ENCODE data around the gene PYY.
A peak's percentile ranks its signal among the peaks of the same experiment; 100 is the strongest.

Gene PYY

GRCh38 chr17:43906951-43907424 lies 46.8 kb downstream of the PYY start:
- POLR2A ChIA-PET (ENCODE audit: low non-redundant PET): no interaction called here

GRCh38 chr17:43905985-43906852 lies 47.5 kb downstream of the PYY start:
- DNase-seq (ENCODE audit: low spot score): no peak
- ChIA-PET CTCF (interaction anchor here (1.1 kb wide), 1 partner anchor 89 kb away, joined by 3 read pairs; no protein-coding TSS in a partner anchor), POLR2A (ENCODE audit: low non-redundant PET) (no interaction called here)
- TF ChIP-seq, protein P1, sequence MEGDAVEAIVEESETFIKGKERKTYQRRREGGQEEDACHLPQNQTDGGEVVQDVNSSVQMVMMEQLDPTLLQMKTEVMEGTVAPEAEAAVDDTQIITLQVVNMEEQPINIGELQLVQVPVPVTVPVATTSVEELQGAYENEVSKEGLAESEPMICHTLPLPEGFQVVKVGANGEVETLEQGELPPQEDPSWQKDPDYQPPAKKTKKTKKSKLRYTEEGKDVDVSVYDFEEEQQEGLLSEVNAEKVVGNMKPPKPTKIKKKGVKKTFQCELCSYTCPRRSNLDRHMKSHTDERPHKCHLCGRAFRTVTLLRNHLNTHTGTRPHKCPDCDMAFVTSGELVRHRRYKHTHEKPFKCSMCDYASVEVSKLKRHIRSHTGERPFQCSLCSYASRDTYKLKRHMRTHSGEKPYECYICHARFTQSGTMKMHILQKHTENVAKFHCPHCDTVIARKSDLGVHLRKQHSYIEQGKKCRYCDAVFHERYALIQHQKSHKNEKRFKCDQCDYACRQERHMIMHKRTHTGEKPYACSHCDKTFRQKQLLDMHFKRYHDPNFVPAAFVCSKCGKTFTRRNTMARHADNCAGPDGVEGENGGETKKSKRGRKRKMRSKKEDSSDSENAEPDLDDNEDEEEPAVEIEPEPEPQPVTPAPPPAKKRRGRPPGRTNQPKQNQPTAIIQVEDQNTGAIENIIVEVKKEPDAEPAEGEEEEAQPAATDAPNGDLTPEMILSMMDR (conservative IDR thresholded peaks at IDR 0.05; ENCODE audit: low read depth): no peak
- peak overlapping the region; percentile 15; the same call in 1 of the 2 replicates for H3K27ac ChIP-seq

More at GRCh38 chr17:43906951-43907424, 46.8 kb downstream of the PYY start:
- no peak overlapping the region; the same call in 1 of the 2 replicates for H3K27ac ChIP-seq
- CTCF ChIA-PET: interaction anchor here (1.3 kb wide), 1 partner anchor 37 kb away, joined by 7 read pairs; no protein-coding TSS in a partner anchor
- TF ChIP-seq, protein P1 (conservative IDR thresholded peaks at IDR 0.05; ENCODE audit: low read depth): no peak
- no peak for DNase-seq (ENCODE audit: low spot score)

DNA sequence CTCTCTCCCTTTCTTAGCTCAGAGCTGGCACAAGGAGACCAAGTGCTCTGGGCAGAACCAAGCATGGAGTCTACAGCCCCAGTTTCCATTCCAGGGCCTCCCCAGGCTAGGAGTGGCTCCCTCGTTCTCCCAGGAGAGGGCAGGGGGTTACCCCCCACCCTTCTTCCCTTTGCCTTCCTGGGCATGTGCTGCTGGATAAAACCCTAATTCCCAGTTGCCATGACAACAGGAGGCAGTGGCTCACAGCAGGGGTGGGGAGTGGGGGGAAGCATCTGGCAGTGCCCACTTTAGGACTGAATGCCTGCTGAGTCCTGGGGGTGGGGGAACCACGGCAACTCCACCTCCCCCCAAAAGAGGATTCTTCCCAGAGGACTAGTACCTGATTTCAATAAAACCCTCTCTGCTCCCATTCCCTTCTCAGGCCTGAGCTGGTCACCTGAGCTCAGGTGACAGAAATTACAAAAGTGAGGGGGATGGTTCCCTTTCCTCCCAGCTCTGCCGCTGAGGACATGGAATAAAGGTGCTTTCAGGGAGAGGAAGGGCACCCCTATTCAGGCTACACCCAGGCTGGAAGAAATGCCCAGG lies 48.2 kb downstream of the PYY start:
- ChIA-PET POLR2A (ENCODE audit: low non-redundant PET) (no interaction called here), CTCF (interaction anchor here (0.6 to 1.1 kb wide), 2 partner anchors 86 to 88 kb away, joined by 3 to 4 read pairs; no protein-coding TSS in a partner anchor)
- peak overlapping the region; percentile 15; the same call in 1 of the 2 replicates for H3K27ac ChIP-seq
- TF ChIP-seq, protein P1 (conservative IDR thresholded peaks at IDR 0.05; ENCODE audit: low read depth): no peak
- no peak for DNase-seq (ENCODE audit: low spot score)

Data from RWPE1 (cell line).